Measurements from ENCODE around the gene MOCS1.

GRCh38 chr6:39947611-39948068, 13.4 kb upstream of the MOCS1 start:
- TF ChIP-seq CTCF (IDR thresholded peaks at IDR 0.05) (no peak), POLR2A (IDR thresholded peaks at IDR 0.05) (no peak)

All from thyroid gland (tissue), 4 donors.